COLO668 (cell line): ENCODE measurements around the gene SLF2.
A peak's percentile ranks its signal among the peaks of the same experiment; 100 is the strongest.

ENCODE experiments used
- DNase-seq: peaks from one replicate; lab custom pipeline; 2025; ENCODE audit not compliant: unreplicated experiment; lab: John Stamatoyannopoulos, UW

The SLF2 gene

DNA sequence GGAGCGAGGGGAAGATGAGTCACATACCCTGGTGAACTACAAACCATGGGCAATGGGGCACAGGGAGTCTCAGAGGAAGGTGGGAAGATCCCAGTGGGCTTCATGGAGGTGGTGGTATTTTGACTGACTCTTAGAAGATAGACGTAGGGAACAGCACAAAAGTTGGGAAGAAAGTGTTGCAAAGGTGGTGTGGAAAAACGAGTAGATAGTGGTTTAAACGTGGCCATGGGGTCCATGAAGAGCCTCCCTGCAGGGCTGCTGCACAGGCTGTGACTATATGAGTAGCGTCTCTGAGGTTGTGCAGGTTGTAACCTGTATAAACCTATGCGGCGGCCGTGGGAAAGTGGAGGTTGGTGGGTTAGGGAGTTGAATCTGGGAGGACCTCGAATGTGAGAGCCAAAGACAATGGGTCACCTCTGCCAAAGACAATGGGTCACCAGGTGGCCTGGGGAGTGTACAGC lies 100.6 kb downstream of the SLF2 start:
- no peak for DNase-seq

GRCh38 chr10:101014230-101014884 lies 101.6 kb downstream of the SLF2 start:
- DNase-seq = peak; percentile 58
